HepG2 (cell line): ENCODE results near the gene CPLX1. TPM values are rescaled to one million over a fixed set of nuclear protein-coding genes. Genes with fewer than 3 reads are reported as not detected.

Experiments used
- BORCS8-MEF2B ChIP-seq: sonication (generic); formaldehyde crosslinking; IDR thresholded peaks from 2 replicates; pipeline ENCODE4 v1.8.0; 2022; ENCODE audit warnings: mild to moderate bottlenecking, missing genetic modification reagents
- FOXO1 ChIP-seq: sonication (generic); formaldehyde crosslinking; IDR thresholded peaks from 2 replicates; pipeline ENCODE4 v1.4.0; 2020; ENCODE audit warnings: missing genetic modification reagents
- FOXP1 ChIP-seq, 2 experiments: fragments of 450-650 bp in 1 of 2; IDR thresholded peaks; 2 replicates each; pipeline ENCODE4 v1.6.1; 2017 to 2018; ENCODE audit warnings: antibody characterized with exemption in 1 of 2
- HDAC2 ChIP-seq: sonication (generic); formaldehyde crosslinking; IDR thresholded peaks from 2 replicates; pipeline ENCODE4 v1.4.0; 2020; ENCODE audit warnings: missing genetic modification reagents
- HNF4G ChIP-seq, 2 experiments: sonication (generic) in 1 of 2; formaldehyde crosslinking in 1 of 2; IDR thresholded peaks; 2 replicates each; pipeline versions ENCODE4 v1.4.0 to v1.6.1; 2011 to 2020; ENCODE audit warnings: borderline replicate concordance in 2 of 2, low read depth in 2 of 2, mild to moderate bottlenecking in 2 of 2, low read length in 1 of 2, missing genetic modification reagents in 1 of 2, moderate library complexity in 1 of 2
- KAT7 ChIP-seq: IDR thresholded peaks from 2 replicates; pipeline ENCODE4 v1.6.1; 2018; ENCODE audit warnings: borderline replicate concordance, missing compliant biosample characterization
- MTA1 ChIP-seq: sonication (generic); formaldehyde crosslinking; IDR thresholded peaks from 2 replicates; pipeline ENCODE4 v1.4.0; 2020; ENCODE audit warnings: missing genetic modification reagents, mild to moderate bottlenecking, borderline replicate concordance
- PHF21A ChIP-seq: sonication (generic); formaldehyde crosslinking; IDR thresholded peaks from 2 replicates; pipeline ENCODE4 v1.5.0; 2020; ENCODE audit warnings: mild to moderate bottlenecking, missing genetic modification reagents
- PHF8 ChIP-seq: sonication (generic); formaldehyde crosslinking; IDR thresholded peaks from 2 replicates; pipeline ENCODE4 v1.5.0; 2020; ENCODE audit warnings: missing genetic modification reagents
- RCOR2 ChIP-seq: IDR thresholded peaks from 2 replicates; pipeline ENCODE4 v1.6.1; 2016; ENCODE audit warnings: missing biosample characterization, missing genetic modification reagents
- RORA ChIP-seq: sonication (generic); formaldehyde crosslinking; IDR thresholded peaks from 2 replicates; pipeline ENCODE4 v1.5.0; 2020; ENCODE audit warnings: mild to moderate bottlenecking, missing genetic modification reagents, moderate library complexity
- SAP130 ChIP-seq: IDR thresholded peaks from 2 replicates; pipeline ENCODE4 v1.6.1; 2016; ENCODE audit warnings: low read depth
- SOX13 ChIP-seq, 3 experiments: fragments of 450-650 bp in 1 of 3; sonication (generic) in 1 of 3; formaldehyde crosslinking in 1 of 3; IDR thresholded peaks in 2 of 3; conservative IDR thresholded peaks in 1 of 3; 2 replicates each; pipeline versions ENCODE4 v1.5.0 to v1.6.1; 2016 to 2020; ENCODE audit warnings: antibody characterized with exemption in 1 of 3, mild to moderate bottlenecking in 1 of 3, missing compliant biosample characterization in 1 of 3, missing genetic modification reagents in 1 of 3, moderate library complexity in 1 of 3
- SP5 ChIP-seq: IDR thresholded peaks from 2 replicates; pipeline ENCODE4 v1.6.1; 2016; ENCODE audit warnings: low read depth, borderline replicate concordance
- TAF1 ChIP-seq: sonication (generic); formaldehyde crosslinking; IDR thresholded peaks from 2 replicates; pipeline ENCODE4 v1.4.0; 2020; ENCODE audit warnings: missing genetic modification reagents
- THAP11 ChIP-seq: IDR thresholded peaks from 2 replicates; pipeline ENCODE4 v1.6.1; 2016; ENCODE audit warnings: missing biosample characterization, missing genetic modification reagents
- UBTF ChIP-seq: sonication (generic); formaldehyde crosslinking; IDR thresholded peaks from 2 replicates; pipeline ENCODE4 v1.4.0; 2020; ENCODE audit warnings: mild to moderate bottlenecking, missing genetic modification reagents
- XRCC5 ChIP-seq: fragments of 200-400 bp; formaldehyde crosslinking; optimal IDR thresholded peaks from 2 replicates; pipeline ENCODE3; 2017; ENCODE audit warnings: mild to moderate bottlenecking, low read length
- ZNF281 ChIP-seq: sonication (generic); formaldehyde crosslinking; IDR thresholded peaks from 2 replicates; pipeline ENCODE4 v1.4.0; 2020; ENCODE audit warnings: missing genetic modification reagents, borderline replicate concordance
- ZNF460 ChIP-seq: sonication (generic); formaldehyde crosslinking; IDR thresholded peaks from 2 replicates; pipeline ENCODE4 v1.5.1; 2020; ENCODE audit warnings: missing genetic modification reagents, mild to moderate bottlenecking, borderline replicate concordance
- ZNF546 ChIP-seq: sonication (generic); formaldehyde crosslinking; conservative IDR thresholded peaks from 2 replicates; pipeline ENCODE4 v1.8.1; 2023; ENCODE audit warnings: mild to moderate bottlenecking, missing genetic modification reagents
- ZNF629 ChIP-seq: sonication (generic); formaldehyde crosslinking; conservative IDR thresholded peaks from 2 replicates; pipeline ENCODE4 v1.5.0; 2020; ENCODE audit warnings: missing genetic modification reagents
- ZNF773 ChIP-seq: sonication (generic); formaldehyde crosslinking; IDR thresholded peaks from 2 replicates; pipeline ENCODE4 v1.4.0; 2020; ENCODE audit warnings: missing genetic modification reagents, borderline replicate concordance
- ZSCAN25 ChIP-seq: sonication (generic); formaldehyde crosslinking; IDR thresholded peaks from 2 replicates; pipeline ENCODE4 v1.8.0; 2022; ENCODE audit warnings: mild to moderate bottlenecking, missing genetic modification reagents
- polyA plus RNA-seq, 8 experiments: library from polyadenylated mRNA; depleted of rRNA in 3 of 8; stranded (reverse) in 7 of 8; unstranded in 1 of 8; fragments of >200 nt; fragmentation: Illumina TruSeq in 4 of 8; extraction: Trizol in 4 of 8; gene quantifications; 2 replicates each; pipeline versions ENCODE4 v1.2.1 to v1.2.3, GENCODE V29; 2011 to 2016; ENCODE audit warnings: low read depth in 4 of 8, missing spikeins in 1 of 8, mixed read lengths in 1 of 8; ENCODE audit not compliant: insufficient read depth in 1 of 8
- total RNA-seq, 5 experiments: library from RNA; depleted of rRNA; stranded (reverse); fragments of >200 nt; fragmentation: Illumina TruSeq; extraction: Trizol; gene quantifications; 2 replicates each; pipeline ENCODE4 v1.2.3, GENCODE V29; 2016; ENCODE audit warnings: low read depth in 1 of 5

The CPLX1 gene
- total and polyA plus RNA-seq, 2 of the 13 experiments (the other 11 are each of a cell fraction or from before 2014, with no cell fraction given) = 0.18 TPM

- 0 out of 2 replicates have a peak, but pooled peaks have one; percentile 19 for TF ChIP-seq ZNF281 (CRISPR knock-in tag)
- TF ChIP-seq PHF8 (CRISPR knock-in tag) = peak; percentile 39; the same call in 1 of the 2 replicates
- TF ChIP-seq RORA (CRISPR knock-in tag) = no peak
- TF ChIP-seq BORCS8-MEF2B (CRISPR knock-in tag) = 0 out of 2 replicates have a peak, but pooled peaks have one; percentile 40
- TF ChIP-seq ZNF460 (CRISPR knock-in tag) = peak; percentile 26; the same call in 1 of the 2 replicates
- 0 out of 2 replicates have a peak, but pooled peaks have one; percentile 10 for TF ChIP-seq TAF1 (CRISPR knock-in tag)
- peak; percentile 75 for TF ChIP-seq PHF21A (CRISPR knock-in tag)
- TF ChIP-seq FOXO1 = peak; percentile 75; the same call in 1 of the 2 replicates
- TF ChIP-seq SAP130 = peak; percentile 63
- TF ChIP-seq MTA1 = 0 out of 2 replicates have a peak, but pooled peaks have one; percentile 41
- TF ChIP-seq HNF4G (IDR thresholded peaks at IDR 0.05; ENCODE audit: borderline replicate concordance, low read depth, low read length) = peak; percentile 77; the same call in 1 of the 2 replicates
- TF ChIP-seq HNF4G (CRISPR knock-in tag; IDR thresholded peaks at IDR 0.05; ENCODE audit: borderline replicate concordance, low read depth) = peak; percentile 87; the same call in 1 of the 2 replicates
- 0 out of 2 replicates have a peak, but pooled peaks have one; percentile 6 for TF ChIP-seq ZNF629 (CRISPR knock-in tag)
- peak; percentile 37; the same call in 1 of the 2 replicates for TF ChIP-seq SOX13 (IDR thresholded peaks at IDR 0.05)
- peak in 1 of 2 experiments; percentile 47; a peak in 1 of 4 replicates for TF ChIP-seq SOX13 (CRISPR knock-in tag; conservative IDR thresholded peaks at IDR 0.05 in 1 of 2, IDR thresholded peaks at IDR 0.05 in 1 of 2)
- TF ChIP-seq KAT7 = 0 out of 2 replicates have a peak, but pooled peaks have one; percentile 46
- peak; percentile 51; the same call in 1 of the 2 replicates for TF ChIP-seq RCOR2 (CRISPR knock-in tag)
- TF ChIP-seq ZSCAN25 = peak; percentile 93
- TF ChIP-seq FOXP1 (IDR thresholded peaks at IDR 0.05) = no peak
- TF ChIP-seq FOXP1 (CRISPR knock-in tag; IDR thresholded peaks at IDR 0.05) = peak; percentile 47
- 0 out of 2 replicates have a peak, but pooled peaks have one; percentile 15 for TF ChIP-seq THAP11 (CRISPR knock-in tag)
- no peak for TF ChIP-seq ZNF546 (CRISPR knock-in tag)
- TF ChIP-seq ZNF773 (CRISPR knock-in tag) = no peak
- TF ChIP-seq SP5 = peak; percentile 25; the same call in 1 of the 2 replicates
- peak; percentile 77 for TF ChIP-seq XRCC5
- peak; percentile 52; the same call in 1 of the 2 replicates for TF ChIP-seq UBTF
- peak; percentile 54; the same call in 1 of the 2 replicates for TF ChIP-seq HDAC2
Measured at GRCh38 chr4:874971-875817, 49.3 kb upstream of the CPLX1 start (continued).
